Kidney epithelial cell (primary cell): ENCODE measurements around the gene LHPP. TPM values are rescaled to one million over a fixed set of nuclear protein-coding genes. Genes with fewer than 3 reads are reported as not detected.

Source experiments
- DNase-seq: peaks from one replicate; pipeline ENCODE4 v3.0.0-alpha.2; 2010; ENCODE audit warnings: low read depth
- H3K27me3 ChIP-seq: 2 replicates; pipeline ENCODE4 v1.6.0; 2011; ENCODE audit warnings: low read length; ENCODE audit not compliant: control insufficient read depth, insufficient read depth
- H3K36me3 ChIP-seq: 2 replicates; pipeline ENCODE4 v1.5.1; 2011; ENCODE audit warnings: low read length; ENCODE audit not compliant: control insufficient read depth, insufficient read depth
- H3K4me3 ChIP-seq: 2 replicates; pipeline ENCODE4 v1.5.1; 2011; ENCODE audit warnings: low read depth, mild to moderate bottlenecking, control low read depth, low read length
- total RNA-seq: library from RNA; depleted of rRNA; stranded (reverse); fragments of >200 nt; gene quantifications from 2 replicates; pipeline ENCODE4 v1.2.3, GENCODE V29; 2015
- TF ChIP-seq, protein P1 (sequence below): IDR thresholded peaks from 2 replicates; pipeline ENCODE4 v1.5.1; 2011; ENCODE audit warnings: mild to moderate bottlenecking, moderate library complexity, low read length, control low read depth, inconsistent platforms; ENCODE audit not compliant: insufficient read depth, poor library complexity, severe bottlenecking

The LHPP gene
- total RNA-seq, 1 donor from 2014 or later: 6.3 TPM

DNA sequence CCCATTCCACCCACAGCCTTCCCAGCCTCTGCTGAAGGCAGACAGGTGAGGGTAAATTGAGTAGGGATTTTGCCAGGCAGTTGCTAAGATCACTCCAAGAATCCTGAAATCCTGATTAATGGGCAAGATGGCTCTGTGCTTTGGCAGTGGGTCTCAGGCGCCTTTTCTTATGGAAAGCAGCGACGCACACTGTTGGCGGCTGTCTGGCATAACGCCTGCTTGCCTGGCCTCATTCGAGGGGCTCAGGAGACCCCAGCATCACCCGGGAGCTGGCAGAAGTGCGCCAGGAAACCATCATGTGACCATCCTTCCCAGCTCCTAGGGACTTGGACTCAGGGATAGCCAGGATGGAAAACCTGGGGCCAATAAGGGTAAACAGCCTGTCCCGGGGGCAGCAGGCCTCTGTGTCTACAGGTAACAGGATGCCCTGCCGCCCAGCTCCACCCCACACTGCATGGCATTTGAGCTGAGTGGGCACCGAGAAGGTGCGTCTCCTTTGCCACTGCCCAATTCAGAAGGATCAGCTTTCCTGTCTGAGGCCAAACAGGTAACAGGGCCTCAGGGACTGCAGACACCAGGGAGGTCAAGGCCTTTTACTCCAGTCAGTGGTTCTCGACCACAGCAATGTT, 184.0 kb downstream of the LHPP start:
- H3K27me3 ChIP-seq: no peaks in the 10 kb centered on the region
- DNase-seq: no peak
- TF ChIP-seq, protein P1, sequence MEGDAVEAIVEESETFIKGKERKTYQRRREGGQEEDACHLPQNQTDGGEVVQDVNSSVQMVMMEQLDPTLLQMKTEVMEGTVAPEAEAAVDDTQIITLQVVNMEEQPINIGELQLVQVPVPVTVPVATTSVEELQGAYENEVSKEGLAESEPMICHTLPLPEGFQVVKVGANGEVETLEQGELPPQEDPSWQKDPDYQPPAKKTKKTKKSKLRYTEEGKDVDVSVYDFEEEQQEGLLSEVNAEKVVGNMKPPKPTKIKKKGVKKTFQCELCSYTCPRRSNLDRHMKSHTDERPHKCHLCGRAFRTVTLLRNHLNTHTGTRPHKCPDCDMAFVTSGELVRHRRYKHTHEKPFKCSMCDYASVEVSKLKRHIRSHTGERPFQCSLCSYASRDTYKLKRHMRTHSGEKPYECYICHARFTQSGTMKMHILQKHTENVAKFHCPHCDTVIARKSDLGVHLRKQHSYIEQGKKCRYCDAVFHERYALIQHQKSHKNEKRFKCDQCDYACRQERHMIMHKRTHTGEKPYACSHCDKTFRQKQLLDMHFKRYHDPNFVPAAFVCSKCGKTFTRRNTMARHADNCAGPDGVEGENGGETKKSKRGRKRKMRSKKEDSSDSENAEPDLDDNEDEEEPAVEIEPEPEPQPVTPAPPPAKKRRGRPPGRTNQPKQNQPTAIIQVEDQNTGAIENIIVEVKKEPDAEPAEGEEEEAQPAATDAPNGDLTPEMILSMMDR: no peak
- H3K4me3 ChIP-seq: no peak overlapping the region
- H3K36me3 ChIP-seq: no peaks in the 10 kb centered on the region

DNA sequence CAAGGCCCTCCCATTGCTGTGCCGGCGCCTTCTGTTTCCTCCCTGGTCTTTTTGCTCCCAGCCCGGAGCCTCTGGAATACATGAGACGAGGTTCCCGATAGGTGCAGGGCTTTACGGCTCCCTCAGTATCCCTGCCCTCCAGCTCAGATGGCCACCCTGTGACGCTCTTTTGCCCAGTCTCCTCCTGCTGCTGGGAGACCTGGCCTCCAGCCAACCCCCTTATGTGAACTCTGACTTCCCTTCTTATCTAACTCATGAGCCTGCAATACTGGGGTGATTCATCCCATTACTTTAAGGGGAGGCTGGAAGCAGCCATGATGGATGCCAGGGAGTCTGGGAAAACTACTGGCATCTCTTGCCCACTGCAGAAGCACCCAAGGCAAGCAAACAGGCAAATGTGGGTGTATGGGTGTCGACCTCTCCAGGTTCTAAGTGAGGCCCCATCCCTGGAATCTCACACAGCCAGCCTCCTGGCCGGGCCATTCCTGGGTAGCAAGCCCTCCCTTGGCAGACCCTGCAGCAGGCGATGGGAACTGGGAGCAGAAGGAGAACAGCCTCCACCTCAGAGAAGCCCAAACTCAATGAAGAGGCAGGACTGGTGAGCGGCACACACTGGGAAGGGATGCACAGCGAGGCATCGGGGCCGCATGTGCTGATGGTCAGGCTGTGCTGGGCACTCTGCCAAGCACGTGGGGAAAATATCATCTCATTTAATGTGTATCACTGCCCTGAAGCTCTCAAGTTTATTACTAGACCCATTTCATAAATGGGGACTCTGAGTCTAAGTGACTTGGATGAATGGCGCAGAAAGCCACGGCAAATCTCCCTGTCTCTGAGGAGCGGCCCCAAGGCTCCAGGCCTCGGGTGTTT, 185.1 kb downstream of the LHPP start:
- DNase-seq: no peak
- Histone ChIP-seq H3K4me3 (no peak overlapping the region), H3K27me3 (no peaks in the 10 kb centered on the region), H3K36me3 (no peaks in the 10 kb centered on the region)
- TF ChIP-seq, protein P1: no peak

DNA sequence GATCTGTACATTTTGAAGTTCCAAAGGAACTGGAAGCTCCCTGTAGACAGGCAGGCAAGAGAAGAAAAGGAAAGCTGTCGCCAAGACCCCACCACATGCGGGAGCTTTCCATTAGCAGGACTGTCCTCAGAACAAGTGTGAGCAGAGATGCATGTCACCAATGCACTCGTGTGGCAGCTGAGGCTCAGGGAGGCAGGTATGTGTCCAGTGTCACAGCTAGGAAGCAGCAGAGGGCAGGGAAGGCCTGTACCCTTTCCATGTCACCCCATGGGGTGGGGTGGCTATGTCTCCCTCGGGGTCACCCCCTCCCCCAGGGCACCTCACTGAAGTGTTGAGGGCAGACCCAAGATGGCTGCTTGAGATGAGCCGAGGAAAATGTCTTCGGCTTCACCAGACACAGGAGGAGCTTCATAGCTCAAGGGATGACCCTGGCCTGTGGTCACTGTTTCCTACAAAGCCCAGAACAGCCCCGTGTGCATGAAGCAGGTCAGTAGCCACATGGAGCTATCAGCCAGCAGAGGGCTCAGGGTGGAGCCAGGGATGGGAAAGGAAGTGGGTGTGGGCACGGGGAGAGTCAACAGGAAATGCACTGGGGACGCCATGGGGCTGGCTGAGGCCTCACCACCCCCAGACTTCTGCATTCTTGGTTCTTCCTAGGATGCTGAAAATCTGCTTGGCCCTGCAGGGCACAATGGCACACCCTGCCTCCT, 186.0 kb downstream of the LHPP start:
- H3K4me3 ChIP-seq: no peak overlapping the region

DNA sequence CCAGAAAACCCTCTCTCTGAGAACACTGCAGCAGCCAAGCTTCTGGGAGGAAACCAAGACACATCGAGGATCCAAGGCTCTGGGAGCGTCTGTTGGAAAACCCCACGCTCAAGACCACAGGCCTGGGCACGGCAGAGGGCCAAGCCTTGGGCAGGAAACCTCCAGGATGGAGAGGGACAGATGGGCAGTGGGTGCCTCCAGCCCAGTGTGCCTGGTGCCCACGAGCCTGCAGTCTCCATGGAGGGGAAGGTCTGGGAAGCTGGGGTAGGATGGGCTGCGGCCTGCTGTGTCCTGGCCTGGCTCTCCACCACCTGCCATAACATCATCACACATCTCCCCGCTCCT, 186.5 kb downstream of the LHPP start:
- Histone ChIP-seq H3K4me3 (no peak overlapping the region), H3K27me3 (no peaks in the 10 kb centered on the region), H3K36me3 (no peaks in the 10 kb centered on the region)
- TF ChIP-seq, protein P1: no peak
- DNase-seq: no peak

More for the DNA sequence above, 186.0 kb downstream of the LHPP start:
- Histone ChIP-seq H3K27me3 (no peaks in the 10 kb centered on the region), H3K36me3 (no peaks in the 10 kb centered on the region)
- no peak for DNase-seq
- TF ChIP-seq, protein P1: peak; percentile 5

GRCh38 chr10:124648738-124649137, 187.1 kb downstream of the LHPP start:
- Histone ChIP-seq H3K36me3 (no peaks in the 10 kb centered on the region), H3K27me3 (no peaks in the 10 kb centered on the region), H3K4me3 (no peak overlapping the region)
- DNase-seq: peak; percentile 12
- TF ChIP-seq, protein P1: no peak
